C4-2B (cell line): ENCODE measurements around the gene FGFRL1.
"Not testable (repeated sequence)": the region's sequence is repeated elsewhere in the genome, so short reads cannot be mapped to it uniquely, and the experiment has no call there.

Source experiments
- CTCF ChIP-seq: fragments of 450-650 bp; conservative IDR thresholded peaks from 2 replicates; pipeline ENCODE4 v1.5.1; 2017; ENCODE audit warnings: mild to moderate bottlenecking
- ZFX ChIP-seq: fragments of 450-650 bp; IDR thresholded peaks from 2 replicates; pipeline ENCODE4 v1.6.1; 2017

- TF ChIP-seq ZFX, CTCF: not testable (repeated sequence)
Measured at GRCh38 chr4:999240-999863, 12.1 kb upstream of the FGFRL1 start.
